Activated gamma-delta T cell treated with anti-CD3 and anti-CD28 coated beads, Interleukin-2, amount 50 U/mL, for 16 hours (primary cell): Measurements from ENCODE around the gene DHX9.

ENCODE experiments used
- DNase-seq: peaks from one replicate; pipeline ENCODE4 v3.0.0-alpha.2; 2020; ENCODE audit warnings: low read depth

The DHX9 gene

DNA sequence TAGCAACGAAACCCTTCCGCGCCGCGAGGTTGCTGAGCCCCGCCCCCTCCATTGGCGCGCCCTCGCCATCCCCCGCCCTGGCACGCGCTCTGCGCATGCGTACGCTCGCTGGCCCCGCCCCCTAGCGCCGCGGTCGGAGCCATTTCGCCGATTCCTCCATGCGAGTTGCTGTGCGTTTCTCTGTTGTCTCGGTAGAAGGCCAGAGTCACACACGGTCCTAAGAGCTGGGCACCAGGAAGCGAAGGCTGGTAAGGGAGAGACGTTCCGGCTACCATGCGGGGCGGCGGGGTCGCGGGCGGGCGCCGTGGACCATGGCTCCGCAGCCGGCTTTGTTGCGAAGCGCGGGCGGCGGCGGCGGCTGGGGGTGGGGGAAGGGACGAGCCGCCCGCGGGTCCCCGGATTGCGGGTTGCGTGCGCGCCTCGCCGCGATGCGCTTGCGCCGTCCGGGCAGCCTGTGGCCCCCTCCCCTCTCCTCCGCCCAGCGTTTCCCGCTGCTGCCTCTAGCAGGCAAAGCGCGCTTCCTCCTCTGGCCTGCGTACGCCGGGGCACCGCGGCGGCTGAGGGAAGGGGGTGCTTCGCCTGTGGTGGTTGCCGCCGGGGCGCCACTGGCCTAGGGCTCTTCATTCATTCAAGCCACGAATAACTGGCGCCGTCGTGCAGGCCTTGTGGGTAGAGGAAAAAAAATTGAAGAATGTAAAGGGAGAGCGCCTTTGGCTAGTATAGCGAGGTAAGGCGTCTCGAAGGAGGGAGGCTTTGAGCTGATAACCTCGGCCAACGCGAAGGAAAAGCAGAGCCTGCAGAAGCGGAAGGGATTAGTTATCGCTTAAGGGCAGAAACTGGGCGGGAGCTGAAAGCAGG is at the start of gene DHX9:
DHX9 (plus strand) TSS at position 139 of the 858 bp plus-strand sequence. CDS start 3,220 bp downstream, outside the sequence.
- peak; percentile 91 for DNase-seq

DNA sequence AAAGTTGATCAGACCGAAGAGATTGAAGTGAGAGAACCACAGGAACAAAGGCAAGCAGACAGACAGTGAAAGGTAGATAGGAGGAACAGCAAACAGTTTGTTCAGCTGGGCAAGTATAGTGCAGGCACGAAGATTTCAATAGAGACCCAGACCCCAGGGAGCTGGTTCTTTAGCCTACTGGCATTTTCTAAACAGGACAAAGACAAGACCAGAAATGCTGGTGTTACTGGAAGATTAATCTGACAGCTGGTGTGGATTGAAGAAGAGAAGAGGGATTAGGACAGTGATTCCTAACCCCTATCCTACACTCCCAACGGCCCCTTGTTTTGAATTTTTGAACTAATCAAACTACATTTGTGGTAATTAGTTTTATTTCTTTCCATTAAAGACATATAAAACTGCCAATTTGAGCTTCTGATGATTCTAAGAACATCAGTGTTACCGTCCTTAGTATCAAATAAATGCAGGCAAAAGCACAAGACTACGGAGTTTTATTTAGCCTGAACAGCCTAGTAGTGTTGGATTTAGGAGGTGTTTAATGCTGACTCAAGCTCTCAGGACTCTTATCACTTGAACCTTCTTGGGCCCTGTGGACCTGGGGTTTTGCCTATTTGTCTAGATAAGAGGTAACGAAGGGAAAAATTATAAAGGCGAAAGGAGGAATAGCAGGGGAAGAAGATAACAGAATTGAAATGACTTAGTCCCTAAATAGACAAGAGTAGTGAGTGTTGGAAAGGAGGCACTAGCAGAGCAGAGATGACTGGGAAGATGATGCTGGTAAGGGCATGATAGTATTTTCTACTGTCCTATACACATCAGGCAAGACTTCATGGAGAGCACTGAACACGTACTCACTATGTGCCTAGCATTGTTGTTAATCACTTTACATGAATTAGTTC is 47.6 kb upstream of the DHX9 start:
- no peak for DNase-seq

DNA sequence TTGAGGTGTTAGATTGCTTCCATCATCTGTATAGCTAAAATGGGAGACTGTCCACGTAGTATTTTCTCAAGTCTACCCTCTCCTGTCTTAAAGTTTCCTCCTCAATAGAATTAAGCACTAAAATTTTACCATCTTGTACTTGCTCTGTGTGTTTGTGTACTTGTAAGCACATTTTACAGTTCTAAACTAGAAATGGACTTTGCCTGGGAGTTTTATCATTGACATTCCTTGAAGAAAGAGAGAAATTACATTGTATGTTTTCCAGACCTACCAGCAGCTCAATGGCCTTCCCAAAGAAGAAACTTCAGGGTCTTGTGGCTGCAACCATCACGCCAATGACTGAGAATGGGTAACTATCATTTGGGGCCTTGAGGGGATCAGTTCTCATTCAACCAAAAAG is 45.1 kb upstream of the DHX9 start:
- DNase-seq = no peak

DNA sequence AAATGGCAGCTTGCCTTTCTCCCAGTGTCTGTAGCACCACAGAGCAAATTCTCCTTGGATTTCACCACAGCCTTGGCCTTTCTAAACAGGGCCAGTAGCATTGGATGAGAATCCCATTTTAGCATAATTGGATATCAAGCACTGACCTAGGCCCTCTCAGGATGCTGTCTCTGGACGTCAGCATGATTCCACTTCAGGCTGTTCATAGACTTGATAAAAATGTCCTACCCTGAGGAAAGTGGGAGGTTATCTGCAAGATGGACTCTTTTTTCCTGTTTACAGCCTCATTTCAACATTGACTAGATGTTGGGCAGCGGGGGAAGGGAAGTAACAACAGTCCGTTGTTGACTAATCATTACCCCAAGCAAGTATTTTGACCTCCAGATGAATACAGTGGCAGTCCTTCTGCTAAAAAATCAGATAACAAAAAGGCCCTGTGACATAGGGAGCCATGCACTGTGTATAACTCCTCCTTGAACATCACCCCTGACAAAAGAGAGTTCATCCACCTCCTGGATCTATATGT is 44.4 kb upstream of the DHX9 start:
- DNase-seq = no peak

DNA sequence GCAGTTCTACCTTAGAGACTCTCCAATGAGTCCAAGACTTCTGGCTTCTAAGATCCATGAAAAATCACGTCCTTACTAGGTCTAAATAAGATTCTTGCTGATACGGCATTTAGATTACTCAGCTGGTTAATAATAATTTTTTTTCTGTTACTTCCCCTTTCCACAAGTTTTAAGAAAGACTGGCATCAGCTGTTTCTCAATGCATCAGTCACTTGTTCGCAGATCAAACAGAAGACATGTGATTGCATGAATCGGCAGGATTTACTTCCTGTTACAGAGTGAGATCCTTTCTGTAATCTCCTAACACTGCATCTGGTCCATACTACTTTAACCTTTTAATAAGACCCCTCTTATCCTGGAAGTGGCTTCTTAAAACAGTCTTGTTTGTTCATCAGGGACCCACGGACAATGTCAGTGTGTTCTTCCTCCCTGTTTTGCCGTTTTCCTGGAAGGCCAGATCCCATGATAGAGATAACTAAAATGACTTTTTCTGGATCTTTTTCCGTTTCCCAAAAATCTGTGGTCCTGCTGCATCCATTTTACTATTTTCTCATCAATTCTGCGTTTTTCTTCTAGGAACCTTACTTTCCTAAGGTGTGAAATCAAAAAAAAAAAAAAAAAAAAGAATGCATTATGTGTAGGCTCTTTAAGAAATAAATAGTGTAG is 43.5 kb upstream of the DHX9 start:
- no peak for DNase-seq

DNA sequence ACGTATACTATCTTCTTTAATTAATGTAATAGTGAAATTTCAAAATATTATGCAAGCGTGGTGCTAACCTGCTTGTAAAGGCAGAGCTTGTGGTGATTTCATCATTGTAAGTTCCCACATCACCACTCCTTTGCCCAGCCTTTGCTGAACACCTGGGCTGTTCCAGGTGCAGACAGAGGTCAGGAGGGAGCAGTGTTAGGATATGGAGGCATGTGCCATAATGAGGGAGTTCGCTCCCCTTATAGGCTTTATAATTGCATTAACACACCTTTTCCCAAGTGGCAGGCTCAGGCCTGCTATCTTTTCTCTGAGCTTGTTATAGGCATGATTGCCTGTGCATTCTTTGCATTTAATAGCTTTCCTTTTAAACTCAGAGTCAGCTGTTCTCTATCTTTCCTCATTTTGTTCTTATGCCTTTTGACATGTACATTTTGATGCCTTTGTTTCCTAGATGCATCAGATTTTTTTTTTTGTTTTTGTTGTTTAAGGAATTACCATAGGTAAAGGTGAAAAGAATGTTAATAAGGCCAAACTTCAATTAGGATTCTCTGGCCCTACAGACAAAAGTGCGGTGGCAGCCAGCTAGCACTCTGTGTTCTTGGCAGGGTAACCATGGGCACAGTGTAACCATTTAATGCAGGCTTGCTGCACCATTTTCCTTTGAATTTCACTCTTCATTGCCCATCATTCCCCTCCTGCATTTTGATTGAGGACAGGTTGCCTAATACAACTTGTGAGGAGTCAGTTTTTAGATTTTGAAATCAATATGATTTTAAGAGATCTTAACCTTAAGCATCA is 36.9 kb upstream of the DHX9 start:
- DNase-seq = no peak

DNA sequence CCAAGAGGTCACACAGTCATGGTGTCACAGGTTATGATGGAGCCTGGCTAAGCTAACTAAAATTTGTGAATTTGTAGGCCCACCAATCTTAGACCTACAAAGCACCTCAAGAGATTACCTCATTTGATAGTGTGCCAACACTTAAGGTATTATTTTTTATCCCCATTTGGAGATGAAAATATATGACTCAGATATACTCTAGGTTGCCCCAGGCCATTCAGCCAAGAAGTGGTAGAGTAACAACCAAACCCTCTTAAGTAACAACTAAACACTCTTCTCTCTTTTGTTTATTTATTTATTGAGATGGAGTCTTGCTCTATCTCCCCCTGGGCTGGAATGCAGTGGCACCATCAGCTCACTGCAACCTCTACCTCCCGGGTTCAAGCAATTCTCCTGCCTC is 35.3 kb upstream of the DHX9 start:
- no peak for DNase-seq

DNA sequence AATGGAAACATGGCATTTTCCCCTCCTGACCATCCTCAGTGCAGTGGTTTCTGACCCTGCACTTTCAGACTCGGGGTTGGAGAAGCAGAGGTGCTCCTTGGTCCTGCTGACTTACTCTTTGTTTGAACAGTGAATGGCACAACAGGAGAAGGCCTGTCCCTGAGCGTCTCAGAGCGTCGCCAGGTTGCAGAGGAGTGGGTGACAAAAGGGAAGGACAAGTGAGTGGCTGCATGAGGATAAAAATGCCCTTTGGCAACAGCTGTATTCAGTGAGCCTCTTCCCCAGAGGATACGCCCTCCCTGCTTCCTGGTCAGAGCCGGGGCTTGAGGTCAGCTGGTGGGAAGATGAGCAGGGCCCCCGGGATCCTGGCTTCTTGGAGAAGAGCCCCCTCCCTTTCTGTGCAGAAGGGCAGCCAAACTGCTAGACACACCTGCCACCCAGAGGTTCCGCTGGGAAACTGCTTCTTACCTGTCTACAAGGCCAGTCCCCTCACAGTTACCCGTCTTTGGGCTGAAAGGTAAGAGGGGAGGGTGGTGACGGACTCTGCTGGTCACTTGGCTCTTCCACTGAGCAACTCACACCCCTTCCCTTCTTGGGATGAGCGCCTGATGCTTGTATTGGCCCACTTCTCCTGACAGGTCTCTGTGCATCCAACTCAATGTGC is 33.0 kb upstream of the DHX9 start:
- DNase-seq = no peak

DNA sequence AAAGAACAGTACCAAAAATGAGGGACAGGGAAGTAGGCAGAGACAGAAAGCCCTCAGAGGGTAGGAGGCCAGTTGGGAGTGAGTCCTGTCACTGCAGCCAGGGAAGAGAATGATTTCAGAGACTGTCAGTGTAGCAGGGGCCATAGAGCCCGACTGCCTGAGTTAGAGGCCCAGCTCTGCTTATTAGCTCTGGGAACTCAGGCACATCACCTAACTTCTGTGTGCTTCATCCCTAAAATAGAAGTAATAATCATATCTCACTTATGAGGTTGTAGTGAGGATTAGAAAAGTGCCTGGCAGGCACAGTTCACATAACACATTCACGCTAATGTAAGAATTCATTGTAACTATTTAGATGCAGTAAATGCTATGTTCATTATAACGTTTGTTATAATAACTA is 31.2 kb upstream of the DHX9 start:
- DNase-seq = no peak

DNA sequence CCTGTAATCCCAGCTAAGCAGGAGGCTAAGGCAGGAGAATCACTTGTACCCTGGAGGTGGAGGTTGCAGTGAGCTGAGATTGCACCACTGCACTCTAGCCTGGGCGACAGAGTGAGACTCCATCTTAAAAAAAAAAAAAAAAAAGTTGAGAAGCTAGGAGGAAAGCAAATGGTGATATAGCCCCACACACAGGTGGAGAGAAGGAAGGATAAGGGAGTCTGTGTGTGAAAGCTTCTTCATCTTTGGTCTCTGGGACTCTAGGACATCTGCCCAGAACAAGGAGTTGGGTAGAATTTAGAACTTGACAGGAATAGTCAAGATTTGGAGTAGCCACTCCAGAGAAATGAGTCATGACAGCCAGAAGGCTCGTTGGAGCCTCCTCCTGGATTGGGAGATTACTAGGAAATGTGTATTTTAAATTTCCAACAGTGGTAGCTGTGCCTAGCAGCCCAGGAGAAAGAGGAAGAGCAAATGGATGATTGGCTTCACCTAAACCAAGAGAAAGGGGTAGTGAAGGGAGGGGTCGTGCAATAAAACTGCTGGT is 29.7 kb upstream of the DHX9 start:
- DNase-seq = no peak

DNA sequence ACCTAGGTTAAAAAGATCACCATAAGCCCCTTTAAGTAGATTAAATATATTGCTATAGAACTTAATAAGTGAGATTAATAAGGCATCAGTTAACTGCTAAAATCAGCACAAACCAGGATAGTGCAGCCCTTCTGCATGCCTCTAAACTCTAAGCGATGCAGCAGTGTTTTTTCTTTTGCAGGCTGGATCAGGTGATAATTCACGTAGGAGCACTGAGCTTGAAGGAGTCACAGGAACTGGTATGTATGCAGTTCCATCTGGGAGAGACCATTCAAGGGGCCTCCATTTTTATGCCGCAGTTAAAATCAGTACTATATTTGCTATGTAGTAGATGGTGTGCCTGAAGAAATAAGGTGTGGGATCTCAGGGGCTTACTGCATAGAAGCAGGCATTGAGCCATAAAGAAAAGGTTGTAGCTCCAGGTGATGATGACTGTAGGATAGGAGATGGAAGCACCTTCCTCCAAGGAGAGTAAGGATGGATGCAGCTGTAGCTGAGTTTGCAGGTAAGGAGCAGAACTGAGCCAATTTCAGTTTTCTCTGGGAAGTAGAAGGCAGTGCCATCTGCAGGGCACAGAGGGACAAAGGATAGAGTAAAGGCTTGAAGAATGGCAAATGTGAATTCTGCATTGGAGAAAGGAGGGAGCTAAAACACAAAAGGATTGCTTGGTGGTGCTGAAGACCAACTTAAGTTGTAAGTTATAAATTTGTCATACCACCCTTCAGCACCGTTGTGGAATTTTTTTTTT is 27.0 kb upstream of the DHX9 start:
- DNase-seq = no peak

DNA sequence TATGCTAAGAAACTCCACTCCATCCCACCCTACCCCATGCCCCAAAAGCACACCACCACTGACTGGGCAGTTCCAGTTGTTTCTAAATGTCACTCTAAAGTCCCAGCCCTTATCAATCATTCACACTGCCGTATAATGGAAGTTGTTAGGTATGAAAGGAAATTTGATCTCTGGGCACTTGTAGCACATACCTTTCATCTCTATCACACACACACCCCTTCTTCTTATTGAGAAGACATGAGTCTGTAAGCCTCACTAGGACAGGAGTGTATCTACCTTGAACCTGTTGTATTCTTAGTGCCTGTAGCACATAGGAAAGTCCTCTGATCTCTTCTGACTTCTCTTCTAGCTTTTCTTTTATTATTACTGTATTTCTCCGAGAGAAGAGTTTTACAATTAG is 22.3 kb upstream of the DHX9 start:
- no peak for DNase-seq

DNA sequence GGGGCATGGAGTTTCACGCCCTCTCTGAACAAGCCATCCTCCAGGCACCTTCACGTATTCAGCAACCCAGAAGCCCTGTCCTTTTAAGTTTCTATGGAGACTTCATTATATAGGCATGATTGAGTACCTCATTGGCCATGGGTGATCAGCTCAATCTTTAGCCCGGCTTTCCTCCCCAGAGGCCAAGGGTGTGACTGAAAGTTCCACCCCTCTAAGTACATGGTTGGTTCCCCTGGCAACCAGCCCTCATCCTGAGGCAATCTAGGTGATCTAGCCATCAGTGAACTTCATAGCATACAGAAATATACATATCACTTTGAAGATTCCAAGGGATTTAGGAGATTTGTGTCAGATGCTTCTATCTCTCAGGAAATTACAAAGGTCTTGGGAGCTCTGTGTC is 21.3 kb upstream of the DHX9 start:
- no peak for DNase-seq

DNA sequence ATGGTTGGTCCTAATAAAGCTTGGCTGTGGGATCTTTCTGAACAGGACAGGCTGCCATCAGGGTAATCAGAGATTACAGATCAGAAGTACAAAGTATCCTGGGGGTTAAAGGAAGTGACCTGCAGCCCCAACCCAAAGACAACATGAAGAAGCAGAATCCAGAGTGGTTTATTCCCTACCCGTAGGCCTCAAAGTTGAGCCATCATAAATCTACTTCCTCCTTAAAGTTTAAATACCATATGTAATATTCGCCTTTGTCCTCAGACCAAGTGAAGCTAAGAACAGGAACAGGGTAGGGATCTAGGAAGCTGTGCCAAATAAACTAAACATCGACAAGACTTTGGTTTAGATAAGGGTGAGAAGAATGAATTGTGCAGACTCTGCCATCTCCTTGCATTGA is 15.9 kb upstream of the DHX9 start:
- no peak for DNase-seq

DNA sequence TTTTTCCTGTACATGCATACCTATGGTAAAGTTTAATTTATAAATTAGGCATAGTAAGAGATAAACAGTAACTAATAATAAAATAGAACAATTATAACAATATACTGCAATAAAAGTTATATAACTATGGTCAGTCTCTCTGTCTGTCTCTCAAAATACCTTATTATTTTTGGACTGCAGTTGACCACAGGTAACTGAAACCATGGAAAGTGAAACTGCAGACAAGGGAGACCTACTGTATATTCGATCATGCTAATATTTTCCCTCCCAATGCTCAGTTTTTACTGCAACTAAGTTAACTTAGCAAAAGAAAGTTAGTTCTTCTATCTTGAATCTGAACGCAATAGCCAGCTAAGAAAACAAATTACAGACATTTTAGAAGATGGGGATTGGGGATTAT is 12.3 kb upstream of the DHX9 start:
- no peak for DNase-seq

DNA sequence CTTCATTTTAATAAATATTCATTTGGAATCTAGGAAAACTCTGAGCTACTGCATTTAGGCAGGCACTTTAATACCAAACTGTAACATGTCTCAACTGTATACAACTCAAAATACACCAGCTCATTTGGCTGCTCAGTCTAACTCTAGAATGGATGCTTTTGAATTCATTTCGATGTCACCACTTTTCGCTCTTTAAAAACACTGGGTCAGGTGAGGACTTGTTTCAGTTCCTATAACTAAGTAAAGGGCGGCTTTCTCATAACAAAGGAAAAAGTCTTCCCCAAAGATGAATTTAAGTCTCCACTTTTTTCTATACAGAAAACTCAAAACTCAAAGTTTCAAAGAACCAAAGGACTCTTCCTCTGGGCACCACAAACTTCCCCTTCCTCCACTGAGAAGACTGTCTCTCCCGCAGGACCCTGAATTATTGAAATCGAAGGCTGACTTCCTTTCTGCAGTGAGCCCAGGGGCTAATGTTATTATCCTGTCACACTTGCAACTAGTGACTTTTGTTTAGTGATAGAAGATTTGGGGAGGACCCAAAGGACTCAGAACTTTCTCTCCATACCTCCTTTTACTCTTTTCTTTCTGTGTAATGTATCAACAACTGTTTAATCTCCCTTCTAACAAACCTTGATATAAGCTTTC is 9.7 kb upstream of the DHX9 start:
- no peak for DNase-seq

DNA sequence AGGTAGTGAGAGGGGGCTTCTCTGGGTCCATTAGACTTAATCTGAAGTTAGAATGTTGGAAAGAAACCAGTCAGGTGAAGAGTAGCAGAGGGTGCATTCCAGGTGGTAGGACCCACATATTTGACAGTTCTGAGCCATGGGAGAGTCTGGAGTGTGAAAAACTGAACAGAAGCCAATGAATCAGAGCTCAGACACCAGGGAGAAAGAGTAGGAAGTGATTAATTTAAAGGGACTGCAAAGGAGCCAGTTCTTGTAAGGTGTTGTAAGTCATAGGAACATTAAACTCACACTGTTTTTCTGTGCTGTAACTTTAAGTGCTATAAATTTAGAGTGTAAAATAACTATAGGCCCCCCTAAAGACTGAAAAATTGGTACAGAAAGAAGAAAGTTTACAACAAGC is 5.9 kb upstream of the DHX9 start:
- no peak for DNase-seq

DNA sequence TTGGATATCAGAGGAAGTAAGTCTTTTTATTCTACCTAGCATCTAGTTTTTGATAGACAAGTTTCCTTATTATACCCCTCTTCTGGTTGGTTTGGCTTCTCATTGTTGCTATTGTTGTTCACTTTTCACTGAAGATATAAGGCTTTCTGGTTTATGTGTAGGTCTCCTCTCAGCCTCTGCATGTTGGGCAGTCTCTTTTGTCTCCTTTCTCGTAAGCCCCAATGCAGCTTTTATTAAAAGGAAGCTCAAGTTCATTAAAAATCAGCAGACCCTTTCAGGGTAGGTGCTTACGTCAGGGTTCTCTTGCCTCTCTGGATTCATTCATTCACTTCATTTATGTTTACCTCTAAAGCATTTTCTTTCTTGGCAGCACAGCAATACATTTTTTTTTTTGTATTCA is 4.8 kb upstream of the DHX9 start:
- DNase-seq = no peak

DNA sequence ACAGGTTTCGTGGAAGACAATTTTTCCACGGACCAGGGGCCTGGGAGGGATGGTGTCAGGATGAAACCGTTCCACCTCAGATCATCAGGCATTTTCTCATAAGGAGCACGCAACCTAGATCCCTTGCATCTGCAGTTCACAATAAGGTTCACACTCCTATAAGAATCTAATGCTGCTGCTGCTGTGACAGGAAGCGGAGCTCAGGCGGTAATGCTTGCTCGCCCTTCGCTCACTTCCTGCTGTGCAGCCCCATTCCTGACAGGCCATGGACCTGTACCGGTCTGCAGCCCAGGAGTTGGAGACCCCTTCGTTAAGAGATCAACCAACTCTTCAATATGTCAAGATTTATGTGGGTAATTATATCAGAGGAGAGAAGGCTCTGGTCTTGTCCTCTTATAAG is 3.3 kb upstream of the DHX9 start:
- no peak for DNase-seq
